Activated CD4-positive, alpha-beta T cell treated with anti-CD3 and anti-CD28 coated beads, Interleukin-2, amount 50 U/mL, for 48 hours (primary cell): ENCODE data around the gene PARD3.

Source experiments
- DNase-seq, 2 experiments: peaks; one replicate each; pipeline ENCODE4 v3.0.0-alpha.2; 2020

Gene PARD3

DNA sequence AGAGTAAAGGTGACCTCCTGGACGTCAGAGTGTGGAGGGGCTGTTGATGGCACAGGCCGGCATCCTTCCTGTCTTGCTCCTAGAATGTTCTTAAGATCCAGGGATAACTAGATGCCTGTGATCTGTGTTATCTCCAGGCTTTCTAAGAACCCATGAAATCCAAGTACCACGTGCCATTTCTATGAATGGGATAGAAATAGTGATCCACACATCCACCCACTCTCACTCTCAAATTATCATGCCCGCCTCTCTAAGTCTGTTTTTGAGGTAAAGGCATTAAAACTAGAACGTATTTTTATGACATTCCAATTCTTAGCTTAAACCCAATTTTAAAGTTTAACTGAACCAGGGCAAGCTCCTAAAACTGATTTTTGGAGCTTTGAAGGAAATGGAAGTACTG is 622.5 kb downstream of the PARD3 start:
- DNase-seq, result no peak

DNA sequence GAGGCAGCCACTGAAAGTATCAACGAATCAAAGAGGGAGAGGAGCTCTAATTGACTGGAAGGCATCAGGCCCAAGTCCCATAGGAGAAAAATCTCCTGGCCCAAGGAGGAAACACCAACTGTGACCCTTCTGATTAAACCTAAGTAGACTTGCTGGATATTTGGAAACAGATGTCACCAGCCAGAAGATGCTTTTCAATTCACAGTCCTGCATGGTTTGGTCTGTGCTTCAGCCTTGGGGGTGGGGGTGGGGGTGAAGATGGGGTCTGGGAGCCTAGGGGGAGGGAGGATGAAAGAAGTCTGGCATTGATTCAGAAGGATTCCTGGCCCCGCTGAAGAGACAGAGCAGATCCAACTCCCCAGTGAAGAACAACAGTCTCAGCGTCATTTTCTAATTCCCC is 623.7 kb downstream of the PARD3 start:
- no peak for DNase-seq

GRCh38 chr10:34190580-34190979 is 624.5 kb downstream of the PARD3 start:
- no peak for DNase-seq

GRCh38 chr10:34189830-34190229 is 625.3 kb downstream of the PARD3 start:
- no peak for DNase-seq

GRCh38 chr10:34188221-34188620 is 626.9 kb downstream of the PARD3 start:
- DNase-seq, result no peak

DNA sequence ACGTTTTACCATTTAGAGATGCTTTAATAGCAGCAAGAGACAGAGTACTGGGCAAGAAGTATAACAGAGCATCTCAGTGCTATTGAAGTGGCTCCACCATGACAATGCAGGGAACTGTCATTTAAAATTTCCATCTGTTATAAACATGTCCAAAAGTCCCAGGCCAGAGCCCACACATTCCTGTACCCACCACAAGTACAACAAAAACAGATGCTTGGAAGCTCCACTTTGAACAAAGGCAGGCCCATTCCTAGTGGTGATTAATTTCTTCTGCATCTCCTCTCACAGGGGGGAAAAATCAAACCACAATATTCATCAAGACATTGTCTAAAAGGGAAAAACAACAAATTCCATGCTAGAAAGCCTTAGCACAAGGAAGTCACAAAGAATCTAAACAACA is 627.9 kb downstream of the PARD3 start:
- no peak for DNase-seq

DNA sequence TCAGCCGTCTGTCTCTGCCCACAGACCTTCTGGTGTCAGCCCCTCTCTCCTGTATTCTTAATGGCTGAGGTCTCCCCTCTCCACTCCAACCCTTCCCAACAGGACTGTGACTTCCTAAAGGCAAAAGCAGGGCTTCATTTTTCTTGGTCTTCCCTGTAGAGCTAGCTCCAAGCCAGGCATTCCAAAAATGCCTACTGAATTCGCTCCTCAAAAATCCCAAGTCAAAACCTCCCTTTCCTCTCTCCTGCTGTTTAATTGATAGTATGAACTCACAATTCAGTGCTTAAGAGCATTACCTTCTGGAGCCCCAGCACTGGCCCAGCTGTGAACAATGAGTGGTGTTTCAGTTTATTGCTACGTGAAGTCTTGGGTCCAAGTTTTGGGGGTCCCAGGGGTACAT is 628.4 kb downstream of the PARD3 start:
- no peak for DNase-seq

- no peak for DNase-seq
Observed at GRCh38 chr10:34185998-34186397, 629.1 kb downstream of the PARD3 start.

DNA sequence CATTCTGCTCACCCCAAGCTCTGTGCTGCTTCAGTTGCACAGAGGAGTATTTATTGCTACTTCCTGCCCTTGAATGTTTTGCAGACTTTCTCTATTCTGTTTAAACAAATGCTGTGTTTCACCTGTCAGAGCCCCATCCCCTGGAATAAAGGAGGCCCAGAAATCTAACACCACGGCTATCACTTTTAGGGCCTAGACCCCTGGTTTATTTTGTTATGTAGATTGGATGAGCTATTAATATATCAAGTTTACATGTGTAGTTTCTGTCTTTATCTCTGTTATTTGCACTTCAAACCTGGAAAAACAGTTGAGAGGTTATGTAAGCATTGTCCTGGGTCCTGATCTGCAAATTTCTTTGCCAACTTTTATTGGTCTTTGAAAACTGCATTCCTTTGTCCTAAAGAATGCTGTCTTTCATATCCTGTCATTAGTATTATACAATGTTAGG is 630.1 kb downstream of the PARD3 start:
- DNase-seq, result no peak

- DNase-seq, result no peak
Observed at GRCh38 chr10:34184397-34184796, 630.7 kb downstream of the PARD3 start.

GRCh38 chr10:34183016-34183796 is 631.9 kb downstream of the PARD3 start:
- DNase-seq, result no peak

GRCh38 chr10:34181553-34182300 is 633.4 kb downstream of the PARD3 start:
- no peak for DNase-seq

DNA sequence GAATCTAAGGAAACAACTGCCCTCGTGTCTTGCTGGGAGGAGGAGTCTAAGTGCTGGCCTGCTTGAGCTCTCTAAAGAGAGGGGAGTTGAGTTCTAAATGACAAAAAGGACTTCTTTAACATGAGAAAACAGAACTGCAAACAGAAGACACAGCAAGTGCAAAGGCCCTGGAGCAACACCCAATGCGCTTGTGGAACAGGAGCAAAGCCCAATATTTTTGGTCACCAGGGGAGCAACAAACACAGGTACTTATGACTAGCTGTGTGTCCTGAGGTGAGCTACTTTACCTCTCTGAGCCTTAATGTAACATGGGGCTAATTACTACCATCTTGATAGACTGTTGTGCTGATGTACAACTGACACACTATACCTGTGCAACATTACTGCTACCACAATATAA is 634.3 kb downstream of the PARD3 start:
- no peak for DNase-seq

DNA sequence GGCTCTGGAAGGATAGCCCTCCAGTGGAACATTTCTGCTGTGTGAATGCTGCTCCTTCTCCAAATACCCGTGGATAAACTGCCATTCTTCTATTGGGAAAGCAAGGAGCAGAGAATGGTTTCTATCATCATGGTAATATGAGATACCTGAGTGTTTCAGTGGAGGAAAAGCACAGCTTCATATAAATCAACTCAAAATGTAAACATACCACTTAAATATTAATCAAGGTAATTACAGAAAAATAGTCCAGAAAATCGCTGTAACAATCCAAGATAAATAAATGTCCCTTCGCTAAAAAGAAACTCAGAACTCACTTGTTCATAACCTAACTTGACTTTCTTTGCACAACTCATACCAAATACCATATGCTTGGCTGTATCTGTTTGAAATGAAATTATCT is 635.8 kb downstream of the PARD3 start:
- DNase-seq, result no peak

- no peak for DNase-seq
Observed at GRCh38 chr10:34178756-34179155, 636.3 kb downstream of the PARD3 start.

DNA sequence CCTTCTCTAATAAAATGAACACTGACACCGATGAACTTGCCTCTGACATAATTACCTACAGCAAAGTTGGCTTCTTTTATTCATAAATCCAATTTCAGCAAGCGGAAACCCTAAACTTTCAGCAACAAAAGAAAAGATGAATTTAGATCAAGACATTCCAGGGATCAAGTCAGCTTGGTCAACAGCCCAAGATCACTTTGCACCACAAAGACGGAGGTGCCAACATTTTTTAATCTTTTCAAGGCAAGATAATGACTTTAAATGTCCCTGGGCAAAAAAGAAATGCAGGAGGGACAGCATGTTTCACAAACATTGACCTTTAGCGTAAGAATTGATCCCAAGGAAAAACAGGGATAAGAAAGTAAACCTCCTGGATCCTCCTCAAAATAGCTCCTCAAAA is 636.9 kb downstream of the PARD3 start:
- no peak for DNase-seq

GRCh38 chr10:34177445-34177844 is 637.7 kb downstream of the PARD3 start:
- DNase-seq, result no peak

DNA sequence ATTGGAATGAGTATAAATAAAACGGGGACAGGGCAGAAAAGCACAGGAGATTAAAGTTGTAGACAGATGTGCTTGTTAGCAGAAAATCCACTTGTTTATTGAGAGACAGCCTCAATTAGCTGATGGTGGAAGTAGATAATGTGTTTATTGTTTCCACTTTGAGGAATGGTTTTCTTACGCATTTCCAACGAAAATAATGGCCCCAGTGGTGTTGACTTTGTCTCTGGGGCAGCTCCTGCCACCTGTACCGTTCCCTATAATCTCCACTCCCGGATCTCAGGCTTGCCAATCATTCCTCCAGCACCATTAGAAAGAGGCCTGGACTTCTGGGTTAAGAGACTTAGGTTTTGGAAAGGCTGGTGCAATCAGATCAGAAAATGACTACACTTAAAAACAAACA is 638.7 kb downstream of the PARD3 start:
- DNase-seq, result no peak

DNA sequence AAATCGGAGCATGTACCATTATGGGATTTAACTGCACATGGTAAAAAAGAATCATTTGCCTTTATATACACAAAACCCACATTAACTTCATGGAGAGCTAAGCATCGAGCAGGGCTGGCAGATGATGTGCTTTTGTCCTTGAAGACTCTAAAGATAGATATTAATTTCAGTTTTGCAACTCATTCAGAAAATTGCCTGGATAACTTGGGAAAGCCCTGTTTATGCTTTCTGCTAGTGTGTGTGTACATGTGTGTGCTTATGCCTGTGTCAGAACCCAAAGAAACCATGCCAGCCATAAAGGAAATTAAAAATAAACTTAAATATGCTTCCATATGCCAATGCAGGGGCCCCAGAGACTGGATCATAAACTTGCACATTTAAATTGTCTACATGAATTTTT is 640.0 kb downstream of the PARD3 start:
- no peak for DNase-seq

DNA sequence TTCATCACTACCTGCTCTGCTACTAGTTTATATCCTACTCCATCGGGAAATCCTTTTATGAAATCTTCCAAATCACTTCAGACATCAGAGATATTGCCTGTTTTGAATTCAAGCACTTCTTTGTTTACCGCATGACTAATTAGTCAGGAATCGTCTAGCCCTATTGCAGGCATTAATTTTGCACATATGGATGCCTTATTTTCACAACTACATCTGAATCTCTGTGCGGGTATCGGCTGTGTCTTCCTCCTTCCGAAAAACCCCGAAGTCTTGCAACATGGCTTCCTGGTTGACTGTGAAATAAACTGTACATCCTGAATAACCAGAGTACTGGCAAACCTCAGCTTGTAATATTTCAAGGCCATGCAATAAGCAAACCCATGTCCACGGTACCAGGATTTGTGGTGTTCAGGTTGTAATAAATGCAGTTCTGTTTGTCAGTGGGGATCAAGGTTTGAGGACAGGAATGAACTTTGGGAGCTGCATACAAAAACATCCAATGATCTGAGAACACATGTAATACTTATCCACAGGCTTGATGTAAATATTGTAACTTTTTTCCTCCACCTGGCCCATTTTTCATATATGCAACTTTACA is 642.1 kb downstream of the PARD3 start:
- DNase-seq, result no peak

DNA sequence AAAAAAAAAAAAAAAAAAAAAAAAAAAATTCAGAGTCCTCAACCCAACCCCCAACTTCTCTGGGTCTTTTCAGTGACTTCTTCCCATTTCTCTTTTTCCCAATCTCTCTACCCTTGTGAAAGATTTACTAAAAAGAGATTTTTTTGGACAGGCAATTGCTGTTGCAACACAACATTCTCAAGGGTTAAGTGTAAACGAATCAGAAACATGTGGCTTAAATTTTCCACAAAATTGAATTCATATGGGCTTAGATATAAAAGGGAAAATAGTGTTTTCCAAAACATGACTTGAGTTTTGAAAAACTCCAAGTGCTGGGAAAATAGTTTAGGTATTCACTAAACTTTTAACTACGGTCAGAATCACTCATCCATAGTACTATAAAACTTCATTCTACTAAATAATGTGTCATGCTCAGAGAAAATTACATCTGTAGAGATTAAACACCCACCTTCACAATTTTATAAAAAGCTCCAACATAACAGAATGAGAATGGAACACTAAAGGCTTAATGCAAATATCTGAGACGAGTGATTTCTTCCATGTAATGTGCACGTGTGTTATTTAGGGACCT is 643.1 kb downstream of the PARD3 start:
- DNase-seq, result no peak

DNA sequence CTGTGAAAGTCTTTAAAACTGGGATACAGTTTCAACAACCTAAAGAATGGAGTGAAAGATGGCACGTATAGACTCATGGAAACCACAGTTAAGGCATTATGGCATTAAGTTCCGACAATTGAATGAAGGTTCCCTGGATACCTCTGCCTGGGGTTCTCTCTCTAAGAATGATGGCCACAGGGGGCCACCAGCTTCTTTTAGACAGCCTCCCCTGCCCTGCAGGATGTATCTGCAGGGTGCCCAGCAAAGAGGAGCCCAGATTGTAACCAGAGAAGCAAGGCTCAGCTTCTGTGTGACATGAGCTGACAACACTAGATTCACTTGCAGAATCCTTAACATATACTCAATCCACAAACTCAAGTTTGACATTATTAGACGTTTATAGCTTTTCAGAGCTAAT is 645.4 kb downstream of the PARD3 start:
- no peak for DNase-seq

DNA sequence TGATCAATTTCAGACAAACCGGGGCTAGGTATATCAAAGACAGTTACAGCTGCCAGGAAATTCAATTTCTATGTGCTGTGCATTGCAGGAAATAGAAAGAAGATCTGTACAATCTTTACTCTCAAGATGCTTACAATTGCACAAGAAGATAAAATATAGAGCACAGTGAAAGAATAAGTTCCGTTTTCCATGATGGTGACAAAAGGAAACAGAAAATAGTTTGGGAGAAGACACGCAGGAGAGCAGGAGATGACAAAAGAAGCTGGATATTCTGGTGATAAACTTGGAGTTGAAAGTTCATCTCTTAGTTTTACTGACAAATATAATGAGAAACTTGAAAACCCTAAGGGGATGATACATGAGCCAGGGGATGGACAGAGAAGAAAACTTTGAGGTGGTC is 646.0 kb downstream of the PARD3 start:
- DNase-seq, result no peak

DNA sequence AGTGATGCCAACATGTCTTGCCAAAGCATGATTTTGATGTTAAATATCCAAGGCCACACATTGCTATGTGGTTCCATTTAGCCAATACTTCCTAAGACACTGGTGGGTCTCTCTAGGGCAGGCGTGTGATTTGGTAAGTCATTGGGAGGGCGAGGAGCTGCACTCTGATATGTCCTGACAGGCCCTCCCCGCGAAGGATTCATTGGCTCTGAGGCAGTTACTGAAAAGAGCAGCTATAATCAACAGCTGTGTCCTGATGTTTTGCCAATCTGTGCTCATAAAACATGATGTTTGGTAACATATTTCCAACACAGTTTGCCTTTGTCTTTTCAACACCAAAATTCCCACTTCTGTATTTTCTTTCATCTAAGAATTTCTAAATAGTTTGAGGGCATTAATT is 646.7 kb downstream of the PARD3 start:
- no peak for DNase-seq
